Left lung (tissue), 10 donors: ENCODE results near the gene MAP1B. TPM values are rescaled to one million over a fixed set of nuclear protein-coding genes. Genes with fewer than 3 reads are reported as not detected.

Experiments used
- ATAC-seq: fragments of 200-7000 bp; cut with Tn5 transposase; one replicate; pipeline ENCODE4 v1.9.1; 2020; ENCODE audit warnings: moderate library complexity
- DNase-seq, 4 donors: peaks; one replicate each; pipeline ENCODE4 v3.0.0-alpha.2; 2013 to 2020
- H3K27ac ChIP-seq, 2 donors: fragments of 200-600 bp; sonication (generic) in 1 of 2; one replicate each; pipeline versions ENCODE4 v1.5.0 to v1.8.0; 2020 to 2021
- H3K27me3 ChIP-seq, 2 donors: fragments of 200-600 bp; sonication (generic) in 1 of 2; one replicate each; pipeline versions ENCODE4 v1.5.0 to v1.8.0; 2020 to 2021
- H3K36me3 ChIP-seq, 2 donors: fragments of 200-600 bp; sonication (generic) in 1 of 2; one replicate each; pipeline versions ENCODE4 v1.5.0 to v1.8.0; 2020 to 2021
- H3K4me1 ChIP-seq, 2 donors: fragments of 200-600 bp; one replicate each; pipeline ENCODE4 v1.8.0; 2021
- H3K4me3 ChIP-seq, 2 donors: fragments of 200-600 bp; sonication (generic) in 1 of 2; one replicate each; pipeline versions ENCODE4 v1.5.0 to v1.8.0; 2020 to 2021; ENCODE audit warnings: mild to moderate bottlenecking in 1 of 2
- H3K9me3 ChIP-seq, 2 donors: fragments of 200-600 bp; sonication (generic) in 1 of 2; one replicate each; pipeline versions ENCODE4 v1.5.0 to v1.8.0; 2020 to 2021
- intact Hi-C, 2 donors: fragments of 100-400 bp; cut with DNase I; formaldehyde crosslinking; loops; one replicate each; pipeline versions ENCODE4 v1.11.2 to v1.14.2; 2022
- polyA plus RNA-seq, 6 donors: library from polyadenylated mRNA; unstranded; fragments of 120-200 nt; gene quantifications; one replicate each; pipeline ENCODE4 v1.2.1, GENCODE V29; 2013; ENCODE audit not compliant: insufficient read length in 6 of 6
- total RNA-seq, 2 donors: library from RNA; stranded (reverse); fragmentation: NEBNext Ultra II Directional; extraction: Animal tissue kit (Norgen Biotek cat#: 25700); gene quantifications; one replicate each; pipeline ENCODE4 v1.2.1, GENCODE V29; 2021
- TF ChIP-seq, protein P1 (sequence below), 2 donors: fragments of 200-600 bp; sonication (generic) in 1 of 2; IDR thresholded peaks; one replicate each; pipeline versions ENCODE4 v1.5.0 to v1.8.0; 2021; ENCODE audit warnings: antibody characterized with exemption in 2 of 2
- donor health status: DM: no; HTN: yes; CAD: no.
- donor health status: DM: no; HTN: no; CAD: no.

MAP1B gene
- total and polyA plus RNA-seq, 8 donors: 14.6 to 62.6 (median 23.3) TPM

DNA sequence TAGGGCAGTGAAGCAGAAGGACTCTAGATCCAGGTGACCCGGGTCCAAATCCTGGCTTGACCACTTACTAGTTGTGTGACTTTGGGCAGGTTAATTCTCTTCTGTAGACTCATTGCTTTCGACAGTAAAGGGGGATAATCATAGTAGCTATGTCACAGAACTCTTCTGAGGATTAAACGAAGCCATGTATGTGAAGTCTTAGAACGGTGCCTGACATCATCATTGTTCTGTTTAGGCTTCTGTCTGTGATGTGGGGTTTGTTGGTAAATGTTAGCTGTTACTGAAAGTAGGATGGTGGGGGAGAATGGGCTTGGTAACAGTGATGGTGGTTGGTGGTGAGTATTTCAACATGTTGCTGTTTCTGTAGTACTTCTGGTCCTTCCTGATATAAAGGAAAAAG is 73.7 kb downstream of the MAP1B start:
- Histone ChIP-seq H3K27ac (no peak overlapping the region), H3K4me3 (no peak overlapping the region), H3K4me1 (peaks cover 0 to 2% of the 10 kb centered on the region in 2 donors), H3K9me3 (no peaks in the 10 kb centered on the region), H3K27me3 (peaks cover 0 to 21% of the 10 kb centered on the region in 2 donors), H3K36me3 (no peaks in the 10 kb centered on the region)
- ATAC-seq (no peak), DNase-seq (no peak)
- intact Hi-C loops: no loop called here
- TF ChIP-seq, protein P1, sequence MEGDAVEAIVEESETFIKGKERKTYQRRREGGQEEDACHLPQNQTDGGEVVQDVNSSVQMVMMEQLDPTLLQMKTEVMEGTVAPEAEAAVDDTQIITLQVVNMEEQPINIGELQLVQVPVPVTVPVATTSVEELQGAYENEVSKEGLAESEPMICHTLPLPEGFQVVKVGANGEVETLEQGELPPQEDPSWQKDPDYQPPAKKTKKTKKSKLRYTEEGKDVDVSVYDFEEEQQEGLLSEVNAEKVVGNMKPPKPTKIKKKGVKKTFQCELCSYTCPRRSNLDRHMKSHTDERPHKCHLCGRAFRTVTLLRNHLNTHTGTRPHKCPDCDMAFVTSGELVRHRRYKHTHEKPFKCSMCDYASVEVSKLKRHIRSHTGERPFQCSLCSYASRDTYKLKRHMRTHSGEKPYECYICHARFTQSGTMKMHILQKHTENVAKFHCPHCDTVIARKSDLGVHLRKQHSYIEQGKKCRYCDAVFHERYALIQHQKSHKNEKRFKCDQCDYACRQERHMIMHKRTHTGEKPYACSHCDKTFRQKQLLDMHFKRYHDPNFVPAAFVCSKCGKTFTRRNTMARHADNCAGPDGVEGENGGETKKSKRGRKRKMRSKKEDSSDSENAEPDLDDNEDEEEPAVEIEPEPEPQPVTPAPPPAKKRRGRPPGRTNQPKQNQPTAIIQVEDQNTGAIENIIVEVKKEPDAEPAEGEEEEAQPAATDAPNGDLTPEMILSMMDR (IDR thresholded peaks at IDR 0.05): no peak

DNA sequence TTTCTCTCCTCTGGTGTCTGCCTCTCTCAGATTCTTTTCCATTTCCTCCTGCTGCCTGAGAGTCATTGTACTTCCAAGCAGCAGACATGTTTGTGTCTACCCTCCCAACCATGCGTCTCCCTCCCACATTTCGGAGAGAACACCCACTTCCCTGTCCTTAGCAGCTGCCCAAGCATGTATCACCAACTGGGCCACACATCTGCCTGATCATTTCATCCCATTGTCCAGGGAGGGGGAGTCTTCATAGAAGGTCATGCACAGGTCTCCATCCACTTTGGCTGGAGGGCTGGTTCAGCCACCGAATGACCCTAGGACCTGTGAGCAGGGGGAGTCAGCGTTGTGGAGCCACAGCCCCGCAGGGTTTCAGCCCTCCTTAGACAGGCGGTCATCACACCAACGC is 75.4 kb downstream of the MAP1B start:
- Histone ChIP-seq H3K27ac (no peak overlapping the region), H3K4me3 (no peak overlapping the region), H3K36me3 (no peaks in the 10 kb centered on the region), H3K27me3 (peaks cover 0 to 21% of the 10 kb centered on the region in 2 donors), H3K4me1 (peaks cover 0 to 2% of the 10 kb centered on the region in 2 donors), H3K9me3 (no peaks in the 10 kb centered on the region)
- intact Hi-C loops: no loop called here
- DNase-seq: no peak
- no peak for ATAC-seq
- TF ChIP-seq, protein P1 (IDR thresholded peaks at IDR 0.05): no peak

DNA sequence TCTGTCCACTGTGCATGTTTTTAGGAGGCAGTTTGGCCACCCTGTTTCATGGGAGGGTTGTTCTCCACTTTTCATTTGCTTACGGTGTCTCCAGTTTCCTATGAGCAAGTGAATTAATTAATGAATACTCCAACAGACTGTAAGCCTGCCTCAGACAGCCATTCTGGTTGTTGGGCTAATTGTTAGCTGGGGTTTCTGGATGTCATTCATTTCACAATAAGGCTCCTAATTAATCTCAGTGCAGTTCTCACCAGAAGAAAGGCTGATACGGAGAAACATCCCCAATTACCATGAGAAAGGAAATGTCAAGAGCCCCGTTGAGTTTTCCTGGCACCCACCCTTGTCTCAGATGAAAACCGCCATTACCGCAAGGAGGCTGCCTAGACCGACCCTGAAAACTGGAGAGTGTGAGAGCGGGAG is 75.8 kb downstream of the MAP1B start:
- intact Hi-C loops: no loop called here
- TF ChIP-seq, protein P1 (IDR thresholded peaks at IDR 0.05): no peak

DNA sequence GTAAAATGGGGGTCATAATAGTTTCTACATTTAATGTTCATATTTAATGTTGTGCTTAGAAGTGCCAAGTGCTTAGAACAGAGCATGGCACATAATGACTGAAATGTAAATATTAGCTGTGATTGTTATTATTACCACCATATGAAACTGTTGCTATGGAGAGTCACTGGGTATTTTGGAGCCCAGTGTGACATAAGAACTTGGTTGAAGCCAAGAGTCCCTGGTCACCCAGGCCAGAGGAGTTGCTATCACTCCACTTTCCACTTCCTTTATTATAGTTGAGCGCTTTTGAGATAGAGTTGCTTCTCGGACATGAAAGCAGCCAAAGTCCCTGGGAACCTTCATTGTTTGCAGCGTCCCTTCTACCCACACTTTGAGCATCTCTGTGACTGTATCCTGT is 77.1 kb downstream of the MAP1B start:
- no peaks in the 10 kb centered on the region for H3K9me3 ChIP-seq
- no peak overlapping the region for H3K4me3 ChIP-seq
- peaks cover 0 to 16% of the 10 kb centered on the region in 2 donors for H3K27me3 ChIP-seq
- DNase-seq: peak in 1 of 4 donors; percentile 13
- no peaks in the 10 kb centered on the region for H3K36me3 ChIP-seq
- no peak overlapping the region for H3K27ac ChIP-seq
- H3K4me1 ChIP-seq: peaks cover 0 to 2% of the 10 kb centered on the region in 2 donors
- no peak for ATAC-seq
- intact Hi-C loops: no loop called here
- TF ChIP-seq, protein P1 (IDR thresholded peaks at IDR 0.05): no peak

More for the DNA sequence above, 75.8 kb downstream of the MAP1B start:
- ATAC-seq (no peak), DNase-seq (no peak)
- H3K9me3 ChIP-seq: no peaks in the 10 kb centered on the region
- no peak overlapping the region for H3K27ac ChIP-seq
- H3K4me1 ChIP-seq: peaks cover 0 to 2% of the 10 kb centered on the region in 2 donors
- no peaks in the 10 kb centered on the region for H3K36me3 ChIP-seq
- H3K27me3 ChIP-seq: peaks cover 0 to 21% of the 10 kb centered on the region in 2 donors
- H3K4me3 ChIP-seq: no peak overlapping the region

DNA sequence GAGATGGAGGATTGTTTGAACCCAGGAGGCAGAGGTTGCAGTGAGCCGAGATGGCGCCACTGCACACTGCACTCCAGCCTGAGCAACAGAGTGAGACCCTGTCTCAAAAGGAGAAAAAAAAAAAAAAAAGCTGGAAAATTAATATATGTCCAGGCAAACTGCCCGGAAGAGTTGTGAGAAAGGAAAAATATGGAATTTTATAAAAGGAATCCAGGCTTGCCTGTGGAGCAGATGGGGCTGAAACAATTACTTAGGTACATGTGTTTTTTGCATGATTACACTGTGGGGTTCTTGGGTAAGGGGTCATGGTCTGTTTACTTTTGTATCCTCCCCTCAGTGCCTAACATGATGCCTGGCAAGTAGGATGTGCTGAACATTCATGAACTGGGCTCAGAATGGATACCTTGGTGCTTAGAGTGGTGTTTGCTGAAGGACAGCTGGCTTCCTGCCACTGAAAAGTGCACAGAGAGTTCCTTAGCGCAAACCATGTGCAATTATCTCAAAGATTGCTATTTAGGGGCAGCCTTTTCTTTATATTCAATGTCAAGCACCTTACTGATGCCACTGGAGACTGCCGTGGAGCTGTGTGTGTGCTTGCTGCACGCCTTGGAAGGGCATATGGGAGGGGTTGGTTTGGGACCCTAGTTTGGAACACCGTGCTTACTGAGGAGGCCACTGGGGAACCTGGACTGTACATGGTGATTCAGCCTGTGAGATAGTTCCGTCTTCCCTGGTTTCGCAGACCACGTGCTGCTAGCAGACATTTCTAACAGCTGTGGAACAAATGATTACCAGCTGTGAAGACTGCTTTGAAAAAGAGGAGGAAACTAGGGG is 78.4 kb downstream of the MAP1B start:
- no peak for ATAC-seq
- intact Hi-C loops: no loop called here
- Histone ChIP-seq H3K27me3 (peaks cover 0 to 8% of the 10 kb centered on the region in 2 donors), H3K4me1 (no peaks in the 10 kb centered on the region), H3K9me3 (no peaks in the 10 kb centered on the region), H3K36me3 (no peaks in the 10 kb centered on the region), H3K4me3 (no peak overlapping the region), H3K27ac (no peak overlapping the region)
- TF ChIP-seq, protein P1 (IDR thresholded peaks at IDR 0.05): no peak
- DNase-seq: no peak
